ENCODE data around the gene GPR84.
A peak's percentile ranks its signal among the peaks of the same experiment; 100 is the strongest.

- TF ChIP-seq E2F6 (IDR thresholded peaks at IDR 0.05; ENCODE audit: borderline replicate concordance, low read depth), result 0 out of 2 replicates have a peak, but pooled peaks have one; percentile 7
- peak; percentile 11; the same call in 1 of the 2 replicates for TF ChIP-seq BHLHE40 (IDR thresholded peaks at IDR 0.05; ENCODE audit: low read depth, low read length)
- no peak for TF ChIP-seq KDM1A (IDR thresholded peaks at IDR 0.05; ENCODE audit: low read depth)
- no peak for TF ChIP-seq EP300 (IDR thresholded peaks at IDR 0.05)
- peak in 1 of 2 experiments; percentile 60; a peak in 2 of 5 replicates for TF ChIP-seq JUN (IDR thresholded peaks at IDR 0.05)
- no peak for TF ChIP-seq POLR2AphosphoS2 (conservative IDR thresholded peaks at IDR 0.05; ENCODE audit: low read length)
- TF ChIP-seq CTCF (IDR thresholded peaks at IDR 0.05), result no peak
- TF ChIP-seq KDM5A (IDR thresholded peaks at IDR 0.05), result no peak
- TF ChIP-seq SMC3 (IDR thresholded peaks at IDR 0.05), result no peak
- no peak for TF ChIP-seq MAFK (IDR thresholded peaks at IDR 0.05; ENCODE audit: partially characterized antibody)
- TF ChIP-seq HMGXB4 (CRISPR knock-in tag; IDR thresholded peaks at IDR 0.05; ENCODE audit: borderline replicate concordance), result no peak
- TF ChIP-seq MAX (IDR thresholded peaks at IDR 0.05), result peak; percentile 77
- no peak for TF ChIP-seq NPAS2 (CRISPR knock-in tag; IDR thresholded peaks at IDR 0.05; ENCODE audit: borderline replicate concordance)
- 0 out of 2 replicates have a peak, but pooled peaks have one; percentile 38 for TF ChIP-seq FOSL2 (IDR thresholded peaks at IDR 0.05)
- TF ChIP-seq FOSL2 (CRISPR knock-in tag; IDR thresholded peaks at IDR 0.05), result peak; percentile 75
Measured at GRCh38 chr12:54358945-54359761, 5.1 kb downstream of the GPR84 start.
